Heart left ventricle (tissue), 16 donors: ENCODE data around the gene SNX30. TPM values are rescaled to one million over a fixed set of nuclear protein-coding genes. Genes with fewer than 3 reads are reported as not detected.

Experiments used
- ATAC-seq, 4 donors: fragments of 200-7000 bp; cut with Tn5 transposase; one replicate each; pipeline ENCODE4 v1.9.1; 2020 to 2022; ENCODE audit warnings: moderate library complexity in 4 of 4, mild to moderate bottlenecking in 3 of 4, moderate number of reproducible peaks in 1 of 4
- DNase-seq, 5 donors: peaks; one replicate each; pipeline ENCODE4 v3.0.0-alpha.2; 2020
- H3K27ac ChIP-seq, 12 donors: fragments of 200-600 bp; sonication (generic) in 4 of 12; one replicate each; pipeline versions ENCODE4 v1.5.0 to v1.8.0; 2016 to 2022; ENCODE audit warnings: mild to moderate bottlenecking in 2 of 12
- H3K27me3 ChIP-seq, 9 donors: fragments of 200-600 bp; sonication (generic) in 2 of 9; one replicate each; pipeline versions ENCODE4 v1.5.1 to v1.8.0; 2016 to 2022; ENCODE audit warnings: mild to moderate bottlenecking in 3 of 9
- H3K36me3 ChIP-seq, 9 donors: fragments of 200-600 bp; sonication (generic) in 2 of 9; one replicate each; pipeline versions ENCODE4 v1.5.0 to v1.8.0; 2018 to 2022; ENCODE audit warnings: mild to moderate bottlenecking in 2 of 9
- H3K4me1 ChIP-seq, 12 donors: fragments of 200-600 bp; sonication (generic) in 4 of 12; one replicate each; pipeline versions ENCODE4 v1.5.0 to v1.8.0; 2016 to 2022; ENCODE audit warnings: mild to moderate bottlenecking in 3 of 12
- H3K4me3 ChIP-seq, 12 donors: fragments of 200-600 bp; sonication (generic) in 4 of 12; one replicate each; pipeline versions ENCODE4 v1.5.0 to v1.8.0; 2017 to 2022; ENCODE audit warnings: mild to moderate bottlenecking in 9 of 12, moderate library complexity in 4 of 12
- H3K9me3 ChIP-seq, 12 donors: fragments of 200-600 bp; sonication (generic) in 4 of 12; one replicate each; pipeline versions ENCODE4 v1.5.0 to v1.8.0; 2016 to 2022; ENCODE audit warnings: mild to moderate bottlenecking in 1 of 12
- POLR2A ChIP-seq, 2 donors: fragments of 450-650 bp; IDR thresholded peaks; one replicate each; pipeline ENCODE4 v1.6.1; 2017; ENCODE audit warnings: antibody characterized with exemption in 2 of 2, mild to moderate bottlenecking in 2 of 2, moderate library complexity in 2 of 2
- WGBS, 4 donors: extraction: QIAGEN DNeasy Blood & Tissue Kit in 2 of 4; methylation state at CpG; one replicate each; pipeline versions ENCODE4 v1.1.5 to v1.1.7; 2013 to 2018; 5-methylcytosine and 5-hydroxymethylcytosine counted together
- intact Hi-C, 10 donors: fragments of 100-400 bp; cut with DNase I; formaldehyde crosslinking; loops; one replicate each; pipeline versions ENCODE4 v1.11.1 to v1.14.2; 2022
- polyA plus RNA-seq, 2 donors: library from polyadenylated mRNA; stranded (reverse); fragments of 200-250 nt; gene quantifications; one replicate each; pipeline ENCODE4 v1.2.3, GENCODE V29; 2013
- total RNA-seq, 9 donors: library from RNA; depleted of rRNA in 2 of 9; stranded (reverse); fragments of >200 nt in 2 of 9; fragmentation: NEBNext Ultra II Directional in 3 of 9; extraction: Animal tissue kit (Norgen Biotek cat#: 25700) in 3 of 9; gene quantifications; one replicate each; pipeline versions ENCODE4 v1.1.0 to v1.2.4, GENCODE V29; 2016 to 2023
- TF ChIP-seq, protein P1 (sequence below), 12 donors: fragments of 200-600 bp; sonication (generic) in 4 of 12; IDR thresholded peaks; one replicate each; pipeline versions ENCODE4 v1.5.0 to v1.8.0; 2018 to 2022; ENCODE audit warnings: antibody characterized with exemption in 12 of 12, mild to moderate bottlenecking in 5 of 12
- donor health status: ischemic (EF 13 %, LVEDD 7.1; RV severe dilation, severe dysfunction).
- donor health status: healthy with polysubstance abuse.
- donor health status: DM: no; HTN: yes; CAD: no.
- donor health status: DM: no; HTN: no; CAD: no.
- donor health status: ischemic (EF 25% LVEDD 6.9; RV normal size, moderate dysfunction).
- donor health status: ischemic (EF 25% LVEDD 5.7; RV mildly dilated, moderate dysfunction).
- donor health status: healthy.
- donor health status: DM: yes; HTN: yes; CAD: no.
- donor health status: ischemic (EF 35%, LVEDD 5.7; RV mildly dilated, moderate dysfunction).
- donor health status: nonischemic (EF 11% LVEDD 7.7; RV severe dilation, severe dysfunction).
- donor health status: DM: yes; HTN: yes; CAD: no.
- donor health status: PGD.
- donor health status: ischemic (EF 29% LVEDD 5.4; RV normal size, mild dysfunction).
- donor health status: nonischemic (EF 23%, LVEDD 6.1; RV moderate dilation, normal function).

SNX30 gene
- total and polyA plus RNA-seq, 11 donors = 0.95 to 10.3 (median 3.8) TPM

DNA sequence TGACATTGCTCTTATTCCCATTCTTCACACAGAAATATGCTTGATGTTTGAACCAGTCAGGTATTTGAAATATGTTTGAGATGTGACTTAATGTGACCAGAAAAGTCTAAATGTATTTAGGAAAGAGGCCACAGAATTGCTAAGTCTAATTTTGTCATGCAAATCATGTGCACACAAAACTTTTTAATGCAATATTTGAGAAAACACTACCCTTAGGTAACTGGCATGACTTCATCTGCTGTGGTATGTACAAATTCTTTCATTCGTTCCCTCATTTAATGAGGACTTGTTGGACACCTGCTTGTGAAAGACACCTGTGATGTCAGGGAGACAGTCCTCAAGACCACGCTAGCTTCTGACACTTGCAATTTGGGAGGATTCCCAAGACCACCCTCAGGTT lies 161.2 kb downstream of the SNX30 start:
- H3K27ac ChIP-seq = no peak overlapping the region
- intact Hi-C loops = no loop called here
- no peak for TF ChIP-seq POLR2A (IDR thresholded peaks at IDR 0.05)
- TF ChIP-seq, protein P1, sequence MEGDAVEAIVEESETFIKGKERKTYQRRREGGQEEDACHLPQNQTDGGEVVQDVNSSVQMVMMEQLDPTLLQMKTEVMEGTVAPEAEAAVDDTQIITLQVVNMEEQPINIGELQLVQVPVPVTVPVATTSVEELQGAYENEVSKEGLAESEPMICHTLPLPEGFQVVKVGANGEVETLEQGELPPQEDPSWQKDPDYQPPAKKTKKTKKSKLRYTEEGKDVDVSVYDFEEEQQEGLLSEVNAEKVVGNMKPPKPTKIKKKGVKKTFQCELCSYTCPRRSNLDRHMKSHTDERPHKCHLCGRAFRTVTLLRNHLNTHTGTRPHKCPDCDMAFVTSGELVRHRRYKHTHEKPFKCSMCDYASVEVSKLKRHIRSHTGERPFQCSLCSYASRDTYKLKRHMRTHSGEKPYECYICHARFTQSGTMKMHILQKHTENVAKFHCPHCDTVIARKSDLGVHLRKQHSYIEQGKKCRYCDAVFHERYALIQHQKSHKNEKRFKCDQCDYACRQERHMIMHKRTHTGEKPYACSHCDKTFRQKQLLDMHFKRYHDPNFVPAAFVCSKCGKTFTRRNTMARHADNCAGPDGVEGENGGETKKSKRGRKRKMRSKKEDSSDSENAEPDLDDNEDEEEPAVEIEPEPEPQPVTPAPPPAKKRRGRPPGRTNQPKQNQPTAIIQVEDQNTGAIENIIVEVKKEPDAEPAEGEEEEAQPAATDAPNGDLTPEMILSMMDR (IDR thresholded peaks at IDR 0.05) = no peak
- peaks cover 0 to 19% (median 0%) of the 10 kb centered on the region in 12 donors for H3K4me1 ChIP-seq
- no peaks in the 10 kb centered on the region for H3K27me3 ChIP-seq
- H3K4me3 ChIP-seq = no peak overlapping the region
- ATAC-seq (no peak), DNase-seq (no peak)
- no peaks in the 10 kb centered on the region for H3K36me3 ChIP-seq
- no peaks in the 10 kb centered on the region for H3K9me3 ChIP-seq
- WGBS, 4 donors = 58 to 83% (median 72%) methylated on average over 2 of the region's 2 CpGs

DNA sequence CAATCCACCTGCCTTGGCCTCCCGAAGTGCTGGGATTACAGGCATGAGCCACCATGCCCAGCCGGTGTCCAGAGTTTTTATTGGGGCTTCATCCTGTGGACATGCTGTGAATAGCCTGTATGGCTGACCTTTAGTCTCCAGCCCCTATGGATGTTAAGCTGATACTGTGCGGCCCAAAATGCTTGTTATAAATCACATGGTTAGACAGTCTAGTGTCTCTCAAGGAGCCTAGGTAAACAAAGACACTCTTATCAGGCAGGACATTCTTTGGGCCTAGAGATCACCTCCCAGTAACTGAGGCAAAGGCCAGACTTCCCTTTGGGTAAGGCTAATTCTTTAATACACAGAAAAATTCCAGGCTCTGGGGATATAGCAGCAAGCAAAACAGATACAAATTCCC lies 162.1 kb downstream of the SNX30 start:
- peaks cover 0 to 19% (median 0%) of the 10 kb centered on the region in 12 donors for H3K4me1 ChIP-seq
- DNase-seq (no peak), ATAC-seq (no peak)
- intact Hi-C loops = no loop called here
- no peak for TF ChIP-seq POLR2A (IDR thresholded peaks at IDR 0.05)
- 66 to 96% (median 88%) methylated on average over 3 of the region's 3 CpGs for WGBS, 4 donors
- no peaks in the 10 kb centered on the region for H3K27me3 ChIP-seq
- no peaks in the 10 kb centered on the region for H3K9me3 ChIP-seq
- H3K27ac ChIP-seq = no peak overlapping the region
- H3K4me3 ChIP-seq = no peak overlapping the region
- no peaks in the 10 kb centered on the region for H3K36me3 ChIP-seq

DNA sequence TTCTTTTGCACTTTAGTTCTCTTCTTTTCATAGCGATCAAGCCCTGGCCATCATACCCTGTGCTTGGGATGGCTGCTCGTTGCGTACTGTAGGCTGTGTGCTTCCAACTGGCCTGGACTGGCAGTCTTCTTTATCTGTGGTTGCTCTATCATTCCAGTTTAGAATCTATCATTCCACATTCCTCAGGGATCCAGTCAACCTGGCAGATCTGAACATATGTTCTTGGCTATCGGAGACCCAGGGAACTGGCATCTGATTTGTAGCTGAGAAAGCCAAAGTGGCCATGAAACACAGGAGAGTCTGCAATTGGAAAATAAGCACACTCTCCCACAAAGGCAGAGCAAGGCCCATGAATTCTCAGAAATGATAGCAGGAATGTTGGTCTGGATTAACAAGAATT lies 162.8 kb downstream of the SNX30 start:
- intact Hi-C loops = no loop called here
- H3K27ac ChIP-seq = no peak overlapping the region
- no peaks in the 10 kb centered on the region for H3K27me3 ChIP-seq
- ATAC-seq (no peak), DNase-seq (no peak)
- no peaks in the 10 kb centered on the region for H3K36me3 ChIP-seq
- 84 to 93% (median 89%) methylated on average over 4 of the region's 4 CpGs for WGBS, 4 donors
- H3K9me3 ChIP-seq = no peaks in the 10 kb centered on the region
- no peak for TF ChIP-seq POLR2A (IDR thresholded peaks at IDR 0.05)
- TF ChIP-seq, protein P1 (IDR thresholded peaks at IDR 0.05) = no peak
- peaks cover 0 to 19% (median 0%) of the 10 kb centered on the region in 12 donors for H3K4me1 ChIP-seq
- H3K4me3 ChIP-seq = no peak overlapping the region

DNA sequence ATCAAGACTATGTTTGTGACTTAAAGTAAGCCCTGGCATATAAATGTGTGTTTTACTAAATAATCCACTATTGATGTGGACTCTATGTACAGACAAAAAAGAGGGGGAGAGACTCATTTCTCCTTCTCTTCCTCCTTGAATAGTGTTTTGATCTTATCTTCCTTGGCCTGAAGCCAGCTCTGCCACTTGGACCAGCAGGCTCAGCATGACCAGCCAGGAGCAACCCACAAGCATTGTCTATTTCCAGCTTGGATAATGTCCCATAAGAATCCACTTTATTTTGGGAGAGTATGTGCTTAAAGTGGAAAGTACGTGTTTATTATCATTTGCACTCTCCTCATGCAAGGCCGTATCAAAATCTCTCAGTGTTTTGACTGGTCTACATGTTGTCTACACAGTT lies 164.0 kb downstream of the SNX30 start:
- ATAC-seq (peak in 1 of 4 donors; percentile 47), DNase-seq (no peak)
- TF ChIP-seq, protein P1 (IDR thresholded peaks at IDR 0.05) = no peak
- no peak for TF ChIP-seq POLR2A (IDR thresholded peaks at IDR 0.05)
- no peaks in the 10 kb centered on the region for H3K36me3 ChIP-seq
- no peak overlapping the region for H3K27ac ChIP-seq
- 10 to 33% (median 28%) methylated on average over 2 of the region's 2 CpGs for WGBS, 4 donors
- peaks cover 0 to 19% (median 0%) of the 10 kb centered on the region in 12 donors for H3K4me1 ChIP-seq
- H3K27me3 ChIP-seq = no peaks in the 10 kb centered on the region
- no peaks in the 10 kb centered on the region for H3K9me3 ChIP-seq
- intact Hi-C loops = no loop called here
- H3K4me3 ChIP-seq = no peak overlapping the region
